ENCODE measurements around the gene PNPO.

PNPO gene

GRCh38 chr17:47961406-47961805, 20.0 kb downstream of the PNPO start:
- no CpG with 5 or more reads among the region's 6 CpGs for WGBS (ENCODE audit: insufficient coverage, insufficient read length)
- H3K4me1 ChIP-seq (ENCODE audit: control insufficient read depth, insufficient read depth, low read length): peaks cover 10% of the 10 kb centered on the region; the same call in 1 of the 2 replicates
- DNase-seq (ENCODE audit: low read depth, low spot score): no peak
- no peak overlapping the region for H3K4me3 ChIP-seq (ENCODE audit: low read length)
- H3K27ac ChIP-seq (ENCODE audit: low read length): no peak overlapping the region
- no peaks in the 10 kb centered on the region; the same call in 1 of the 2 replicates for H3K27me3 ChIP-seq (ENCODE audit: control insufficient read depth, insufficient read depth, low read length)
- no peaks in the 10 kb centered on the region for H3K9me3 ChIP-seq (ENCODE audit: control insufficient read depth, insufficient read depth, low read length)
- no peaks in the 10 kb centered on the region for H3K36me3 ChIP-seq (ENCODE audit: control insufficient read depth, insufficient read depth, low read length)

DNA sequence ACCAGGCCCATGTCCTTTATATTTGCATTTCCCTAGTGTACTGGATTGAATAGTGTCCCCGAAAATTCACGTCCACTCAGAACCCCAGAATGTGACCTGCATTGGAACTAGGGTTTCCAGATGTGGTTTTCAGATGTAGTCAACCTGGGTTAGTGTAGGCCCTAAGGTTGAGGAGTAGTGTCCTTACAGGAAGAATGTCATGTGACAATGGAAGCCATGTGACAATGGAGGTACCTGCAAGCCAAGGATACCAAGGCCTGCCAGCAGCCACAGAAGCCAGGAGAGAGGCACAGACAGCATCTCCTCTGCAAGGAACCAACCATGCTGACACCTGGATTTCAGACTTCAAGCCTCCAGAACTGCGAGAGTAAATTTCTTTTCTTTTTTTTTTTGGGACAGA, 21.5 kb downstream of the PNPO start:
- Histone ChIP-seq H3K27me3 (ENCODE audit: control insufficient read depth, insufficient read depth, low read length) (no peaks in the 10 kb centered on the region; the same call in 1 of the 2 replicates), H3K36me3 (ENCODE audit: control insufficient read depth, insufficient read depth, low read length) (no peaks in the 10 kb centered on the region), H3K4me1 (ENCODE audit: control insufficient read depth, insufficient read depth, low read length) (peaks cover 3% of the 10 kb centered on the region; the same call in 1 of the 2 replicates), H3K27ac (ENCODE audit: low read length) (no peak overlapping the region), H3K4me3 (ENCODE audit: low read length) (no peak overlapping the region), H3K9me3 (ENCODE audit: control insufficient read depth, insufficient read depth, low read length) (no peaks in the 10 kb centered on the region)
- no peak for DNase-seq (ENCODE audit: low read depth, low spot score)
- WGBS (ENCODE audit: insufficient coverage, insufficient read length): no CpG with 5 or more reads among the region's 3 CpGs

DNA sequence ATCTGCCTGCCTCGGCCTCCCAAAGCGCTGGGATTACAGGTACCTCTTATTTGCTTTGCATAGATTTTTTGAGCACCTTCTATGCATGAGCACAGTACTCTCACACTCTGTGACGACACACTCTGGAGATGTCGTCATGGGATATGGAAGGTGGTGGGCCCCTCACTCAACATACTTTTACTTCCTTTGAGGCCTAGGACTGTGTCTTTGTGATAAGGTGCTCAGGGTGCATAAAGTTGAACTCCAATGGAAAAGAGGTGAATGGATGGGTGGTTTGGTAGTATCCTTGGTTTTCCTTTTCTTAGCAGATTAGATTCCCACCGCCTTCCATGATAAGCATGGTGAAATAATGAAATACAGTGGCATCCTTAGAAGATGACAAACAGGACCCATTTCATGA, 23.5 kb downstream of the PNPO start:
- no peak for DNase-seq (ENCODE audit: low read depth, low spot score)
- no peaks in the 10 kb centered on the region for H3K4me1 ChIP-seq (ENCODE audit: control insufficient read depth, insufficient read depth, low read length)
- H3K36me3 ChIP-seq (ENCODE audit: control insufficient read depth, insufficient read depth, low read length): no peaks in the 10 kb centered on the region
- H3K27me3 ChIP-seq (ENCODE audit: control insufficient read depth, insufficient read depth, low read length): no peaks in the 10 kb centered on the region
- no peak overlapping the region for H3K4me3 ChIP-seq (ENCODE audit: low read length)
- no peaks in the 10 kb centered on the region for H3K9me3 ChIP-seq (ENCODE audit: control insufficient read depth, insufficient read depth, low read length)
- no peak overlapping the region for H3K27ac ChIP-seq (ENCODE audit: low read length)
- no CpG with 5 or more reads among the region's 5 CpGs for WGBS (ENCODE audit: insufficient coverage, insufficient read length)

DNA sequence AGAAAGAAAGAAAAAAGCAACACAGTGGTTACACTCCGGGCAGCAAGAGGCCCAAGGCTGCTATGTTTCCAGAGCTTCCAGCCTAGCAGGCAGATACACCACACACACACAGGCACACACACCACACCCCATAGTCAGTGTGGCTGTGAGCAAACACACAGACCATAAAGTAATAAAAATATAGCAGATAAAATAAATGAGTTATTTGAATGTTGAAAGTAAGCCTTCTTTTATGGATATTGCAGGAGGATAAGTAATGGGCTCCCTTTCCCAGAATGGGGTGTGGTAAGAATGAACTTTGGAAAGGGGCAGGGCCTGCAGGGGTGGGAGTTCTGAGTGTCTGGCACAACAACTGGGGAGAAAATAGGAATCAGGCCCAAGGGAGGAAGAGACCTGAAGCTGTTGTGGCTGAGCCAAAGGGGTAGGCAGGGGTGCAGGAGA, 24.7 kb downstream of the PNPO start:
- H3K27me3 ChIP-seq (ENCODE audit: control insufficient read depth, insufficient read depth, low read length): no peaks in the 10 kb centered on the region
- H3K27ac ChIP-seq (ENCODE audit: low read length): no peak overlapping the region
- no peaks in the 10 kb centered on the region for H3K9me3 ChIP-seq (ENCODE audit: control insufficient read depth, insufficient read depth, low read length)
- no CpG with 5 or more reads among the region's 1 CpG for WGBS (ENCODE audit: insufficient coverage, insufficient read length)
- DNase-seq (ENCODE audit: low read depth, low spot score): no peak
- H3K4me1 ChIP-seq (ENCODE audit: control insufficient read depth, insufficient read depth, low read length): peaks cover 2% of the 10 kb centered on the region; the same call in 1 of the 2 replicates
- no peak overlapping the region for H3K4me3 ChIP-seq (ENCODE audit: low read length)
- no peaks in the 10 kb centered on the region for H3K36me3 ChIP-seq (ENCODE audit: control insufficient read depth, insufficient read depth, low read length)

DNA sequence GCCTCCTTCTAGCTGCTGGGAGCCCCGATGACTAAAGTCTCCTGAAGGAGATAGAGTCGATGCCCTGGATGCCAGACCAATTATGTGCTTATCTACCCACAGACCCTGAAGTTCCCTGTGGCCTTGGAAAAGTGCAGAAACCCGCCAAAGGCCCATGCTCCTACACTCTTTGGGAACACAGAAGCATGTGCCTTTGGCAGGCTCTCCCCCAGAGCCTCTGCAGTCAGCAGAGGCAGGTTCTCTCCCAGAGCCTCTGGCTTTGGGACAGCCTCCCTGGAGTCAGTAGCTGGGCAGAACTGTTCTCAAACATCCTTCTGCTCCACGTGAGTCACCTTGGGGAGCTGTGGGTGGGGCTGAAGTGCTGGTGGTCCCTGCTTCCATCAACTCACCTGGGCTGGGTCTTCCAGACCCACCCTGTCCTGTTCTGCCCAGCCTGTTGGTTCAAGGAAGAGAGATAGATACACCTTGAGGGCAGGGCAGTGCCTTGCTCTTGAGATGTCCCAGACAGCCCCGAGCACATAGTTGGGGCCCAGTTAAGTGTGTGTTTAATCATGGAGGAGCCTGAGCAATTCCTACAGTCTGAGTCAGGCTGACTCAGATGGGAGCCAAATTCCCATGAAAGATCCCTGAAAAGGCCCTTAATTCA, 26.4 kb downstream of the PNPO start:
- Histone ChIP-seq H3K4me3 (ENCODE audit: low read length) (no peak overlapping the region), H3K36me3 (ENCODE audit: control insufficient read depth, insufficient read depth, low read length) (no peaks in the 10 kb centered on the region), H3K9me3 (ENCODE audit: control insufficient read depth, insufficient read depth, low read length) (no peaks in the 10 kb centered on the region), H3K27ac (ENCODE audit: low read length) (no peak overlapping the region), H3K4me1 (ENCODE audit: control insufficient read depth, insufficient read depth, low read length) (peaks cover 4% of the 10 kb centered on the region; the same call in 1 of the 2 replicates), H3K27me3 (ENCODE audit: control insufficient read depth, insufficient read depth, low read length) (no peaks in the 10 kb centered on the region)
- WGBS (ENCODE audit: insufficient coverage, insufficient read length): no CpG with 5 or more reads among the region's 5 CpGs
- no peak for DNase-seq (ENCODE audit: low read depth, low spot score)

- H3K4me3 ChIP-seq (ENCODE audit: low read length): no peak overlapping the region
- H3K4me1 ChIP-seq (ENCODE audit: control insufficient read depth, insufficient read depth, low read length): peaks cover 4% of the 10 kb centered on the region; the same call in 1 of the 2 replicates
- H3K9me3 ChIP-seq (ENCODE audit: control insufficient read depth, insufficient read depth, low read length): no peaks in the 10 kb centered on the region
- no peak for DNase-seq (ENCODE audit: low read depth, low spot score)
- H3K27me3 ChIP-seq (ENCODE audit: control insufficient read depth, insufficient read depth, low read length): no peaks in the 10 kb centered on the region
- WGBS (ENCODE audit: insufficient coverage, insufficient read length): no CpG with 5 or more reads among the region's 5 CpGs
- no peak overlapping the region for H3K27ac ChIP-seq (ENCODE audit: low read length)
- no peaks in the 10 kb centered on the region for H3K36me3 ChIP-seq (ENCODE audit: control insufficient read depth, insufficient read depth, low read length)
These were observed 27.5 kb downstream of the PNPO start for GRCh38 chr17:47968836-47969235.

GRCh38 chr17:47969930-47970724, 28.8 kb downstream of the PNPO start:
- no peaks in the 10 kb centered on the region for H3K27me3 ChIP-seq (ENCODE audit: control insufficient read depth, insufficient read depth, low read length)
- H3K4me3 ChIP-seq (ENCODE audit: low read length): no peak overlapping the region; the same call in 1 of the 2 replicates
- H3K9me3 ChIP-seq (ENCODE audit: control insufficient read depth, insufficient read depth, low read length): no peaks in the 10 kb centered on the region
- H3K36me3 ChIP-seq (ENCODE audit: control insufficient read depth, insufficient read depth, low read length): peaks cover 5% of the 10 kb centered on the region; the same call in 1 of the 2 replicates
- DNase-seq (ENCODE audit: low read depth, low spot score): no peak
- H3K27ac ChIP-seq (ENCODE audit: low read length): no peak overlapping the region
- peaks cover 4% of the 10 kb centered on the region; the same call in 1 of the 2 replicates for H3K4me1 ChIP-seq (ENCODE audit: control insufficient read depth, insufficient read depth, low read length)
- no CpG with 5 or more reads among the region's 15 CpGs for WGBS (ENCODE audit: insufficient coverage, insufficient read length)

GRCh38 chr17:47970725-47971499, 29.5 kb downstream of the PNPO start, which contains the start of gene CDK5RAP3:
CDK5RAP3 (plus strand) TSS chr17:47971113; CDS start chr17:47971147, 34 bp downstream.
- no peaks in the 10 kb centered on the region for H3K27me3 ChIP-seq (ENCODE audit: control insufficient read depth, insufficient read depth, low read length)
- DNase-seq (ENCODE audit: low read depth, low spot score): peak; percentile 98
- H3K36me3 ChIP-seq (ENCODE audit: control insufficient read depth, insufficient read depth, low read length): peaks cover 5% of the 10 kb centered on the region; the same call in 1 of the 2 replicates
- no peak within 1 kb of the TSS for H3K27ac ChIP-seq (ENCODE audit: low read length)
- H3K4me3 ChIP-seq (ENCODE audit: low read length): peak within 1 kb of the TSS; percentile 36; the same call in 1 of the 2 replicates
- no CpG with 5 or more reads among the region's 62 CpGs for WGBS (ENCODE audit: insufficient coverage, insufficient read length)
- no peaks in the 10 kb centered on the region for H3K9me3 ChIP-seq (ENCODE audit: control insufficient read depth, insufficient read depth, low read length)
- H3K4me1 ChIP-seq (ENCODE audit: control insufficient read depth, insufficient read depth, low read length): peaks cover 4% of the 10 kb centered on the region; the same call in 1 of the 2 replicates

- Histone ChIP-seq H3K9me3 (ENCODE audit: control insufficient read depth, insufficient read depth, low read length) (no peaks in the 10 kb centered on the region), H3K4me3 (ENCODE audit: low read length) (no peak overlapping the region), H3K27ac (ENCODE audit: low read length) (no peak overlapping the region), H3K4me1 (ENCODE audit: control insufficient read depth, insufficient read depth, low read length) (peaks cover 4% of the 10 kb centered on the region; the same call in 1 of the 2 replicates), H3K36me3 (ENCODE audit: control insufficient read depth, insufficient read depth, low read length) (peaks cover 8% of the 10 kb centered on the region; the same call in 1 of the 2 replicates), H3K27me3 (ENCODE audit: control insufficient read depth, insufficient read depth, low read length) (no peaks in the 10 kb centered on the region)
- WGBS (ENCODE audit: insufficient coverage, insufficient read length): no CpG with 5 or more reads among the region's 8 CpGs
- no peak for DNase-seq (ENCODE audit: low read depth, low spot score)
These were observed 32.2 kb downstream of the PNPO start for GRCh38 chr17:47973541-47973940.
